Epithelial cell of esophagus (primary cell): ENCODE measurements around the gene ATP6V0A1.

Experiments
- DNase-seq: peaks from one replicate; pipeline ENCODE4 v3.0.0; 2010; ENCODE audit warnings: low read depth
- H3K4me3 ChIP-seq: 2 replicates; pipeline ENCODE4 v1.5.1; 2011; ENCODE audit warnings: mild to moderate bottlenecking, low read length, control low read depth
- CTCF ChIP-seq: IDR thresholded peaks from 2 replicates; pipeline ENCODE4 v1.5.1; 2011; ENCODE audit warnings: low read depth, mild to moderate bottlenecking, low read length, control low read depth, inconsistent platforms; ENCODE audit not compliant: insufficient read depth; ENCODE audit errors: missing control alignments

The ATP6V0A1 gene

DNA sequence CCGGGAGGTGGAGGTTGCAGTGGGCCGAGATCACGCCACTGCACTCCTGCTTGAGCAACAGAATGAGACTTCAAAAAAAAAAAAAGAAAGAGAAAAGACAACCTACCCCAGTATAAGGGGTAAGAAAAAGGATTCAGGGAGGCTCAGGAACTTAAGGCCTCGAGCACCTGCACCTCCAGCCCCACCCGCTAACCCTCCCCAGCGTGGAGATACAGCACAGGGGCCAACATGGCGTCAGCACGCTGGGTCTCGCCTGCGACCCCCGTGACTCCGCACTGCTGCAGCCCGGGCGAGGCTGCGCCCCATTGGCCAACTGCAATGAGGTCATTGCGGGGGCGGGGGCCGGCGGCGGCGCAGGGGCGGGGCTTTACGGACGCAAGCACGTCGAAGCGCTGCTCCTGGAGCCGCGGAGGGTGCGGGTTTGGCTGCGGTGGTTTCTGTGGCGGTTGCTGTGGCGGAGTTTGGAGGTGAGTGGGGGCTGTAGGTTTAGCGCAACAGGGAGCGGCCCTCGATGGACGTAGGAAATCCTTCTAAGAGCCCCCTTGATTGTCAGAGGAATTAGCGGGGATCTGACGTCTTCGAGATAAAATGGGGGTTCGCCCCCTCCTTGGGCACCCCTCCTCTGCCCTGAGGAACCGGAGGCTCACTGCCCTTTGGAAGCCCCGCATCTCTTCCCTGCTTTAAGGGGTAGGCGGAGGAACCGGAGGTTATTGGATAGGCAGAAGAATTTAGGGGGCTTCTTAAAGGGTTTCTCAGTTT is at the start of gene ATP6V0A1:
Gene ATP6V0A1 (plus strand): TSS at position 382 of the 759 bp plus-strand sequence. CDS start 2,017 bp downstream, outside the sequence.
- peak; percentile 85 for DNase-seq
- TF ChIP-seq CTCF: no peak
- H3K4me3 ChIP-seq: peak within 1 kb of the TSS; percentile 88

DNA sequence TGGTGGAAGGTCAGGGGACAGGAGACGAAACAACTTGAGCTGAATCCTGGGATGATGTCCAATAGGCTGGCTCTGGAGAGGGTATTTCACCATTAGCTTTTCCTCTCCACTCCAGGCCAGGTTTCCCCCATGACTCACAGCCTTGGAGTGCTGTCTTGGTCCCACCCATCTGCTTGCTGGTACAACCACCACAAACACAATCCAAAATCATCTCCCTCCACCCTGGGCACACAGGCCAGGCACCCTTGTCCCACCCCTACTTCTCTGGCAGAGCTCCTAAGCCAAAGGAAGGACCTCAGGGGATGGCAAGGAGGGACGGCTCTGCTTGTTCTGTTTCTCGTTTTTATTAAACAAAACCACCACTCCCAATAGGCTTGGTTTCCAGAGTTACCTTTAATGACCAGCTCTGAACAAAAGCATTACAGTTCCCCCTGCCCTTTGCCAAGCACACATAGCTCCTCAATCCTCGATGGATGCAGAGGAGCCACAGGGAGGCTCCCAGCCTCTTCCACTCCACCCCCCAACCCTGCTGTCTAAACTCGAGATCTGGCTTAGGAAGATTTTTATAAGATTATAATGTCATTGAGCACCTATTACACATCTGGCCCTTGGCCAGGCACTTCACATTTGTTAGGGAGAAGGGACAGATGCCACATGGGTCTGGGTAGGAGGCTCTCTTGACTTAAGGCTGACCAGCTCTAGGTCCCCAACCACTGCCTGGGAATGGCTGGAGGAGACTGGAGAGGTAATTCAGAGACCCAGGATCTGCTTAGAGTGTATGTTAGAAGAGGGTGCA is 49.0 kb upstream of the ATP6V0A1 start:
- DNase-seq: peak; percentile 94
- no peak overlapping the region for H3K4me3 ChIP-seq
- TF ChIP-seq CTCF: no peak

DNA sequence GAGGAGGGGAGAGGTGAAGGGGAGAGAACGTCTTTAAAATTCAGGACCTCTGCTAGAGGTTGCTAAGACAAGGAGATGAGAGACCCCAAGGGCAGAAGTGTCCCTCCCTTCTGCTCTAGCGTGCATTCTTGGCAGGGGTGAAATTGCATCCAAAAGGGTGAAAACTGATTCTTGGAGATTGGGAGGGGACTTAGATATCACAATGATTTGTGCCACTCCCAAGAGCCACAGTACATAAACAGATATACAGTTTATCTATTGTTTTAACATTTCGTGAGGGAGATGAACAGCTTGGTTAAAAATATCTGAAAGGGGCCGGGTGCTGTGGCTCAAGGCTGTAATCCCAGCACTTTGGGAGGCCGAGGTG is 48.4 kb upstream of the ATP6V0A1 start:
- H3K4me3 ChIP-seq: no peak overlapping the region

GRCh38 chr17:42411361-42411760 is 47.3 kb upstream of the ATP6V0A1 start:
- DNase-seq: no peak
- H3K4me3 ChIP-seq: no peak overlapping the region
- TF ChIP-seq CTCF: no peak

More for the DNA sequence above, 48.4 kb upstream of the ATP6V0A1 start:
- DNase-seq: no peak
- TF ChIP-seq CTCF: no peak

- no peak for TF ChIP-seq CTCF
- no peak overlapping the region for H3K4me3 ChIP-seq
- no peak for DNase-seq
These were observed 46.6 kb upstream of the ATP6V0A1 start for GRCh38 chr17:42411905-42412679.

DNA sequence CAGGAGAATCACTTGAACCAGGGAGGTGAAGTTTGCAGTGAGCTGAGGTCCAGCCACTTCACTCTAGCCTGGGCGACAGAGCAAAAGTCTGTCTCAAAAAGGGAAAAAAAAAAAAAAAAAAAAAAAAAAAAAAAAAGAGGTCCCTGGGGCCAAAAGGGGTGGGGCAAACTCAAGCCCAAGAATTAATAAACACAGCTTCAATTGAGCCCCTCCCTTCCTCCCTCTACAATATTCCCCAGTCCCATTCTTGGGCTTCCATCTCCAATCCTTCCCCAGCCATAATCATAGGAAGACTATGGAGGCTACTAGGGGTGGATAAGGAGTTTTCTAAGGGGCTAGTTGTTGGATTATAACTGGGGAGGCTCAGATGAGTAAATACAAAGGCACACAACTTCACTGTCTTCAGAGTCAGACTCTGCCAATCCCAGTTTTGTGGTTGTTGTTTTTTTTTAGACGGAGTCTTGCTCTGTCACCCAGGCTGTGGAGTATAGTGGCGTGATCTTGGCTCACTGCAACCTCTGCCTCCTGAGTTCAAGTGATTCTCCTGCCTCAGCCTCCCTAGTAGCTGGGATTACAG is 45.1 kb upstream of the ATP6V0A1 start:
- H3K4me3 ChIP-seq: no peak overlapping the region
- DNase-seq: no peak
- TF ChIP-seq CTCF: no peak
